Body of pancreas (tissue), 4 donors: ENCODE data around the gene LANCL2. TPM values are rescaled to one million over a fixed set of nuclear protein-coding genes. Genes with fewer than 3 reads are reported as not detected.

Experiments
- ATAC-seq: fragments of 150-250 bp; one replicate; pipeline ENCODE4 v1.9.1; 2016
- DNase-seq, 4 donors: peaks; one replicate each; pipeline ENCODE4 v3.0.0-alpha.2; 2019
- H3K27ac ChIP-seq, 4 donors: fragments of 200-600 bp; sonication (generic); 1 replicate in 3 of 4; 2 replicates in 1 of 4; pipeline versions ENCODE4 v1.5.1 to v1.6.1; 2016 to 2019; ENCODE audit warnings: mild to moderate bottlenecking in 1 of 4, mixed read lengths in 1 of 4, moderate library complexity in 1 of 4
- H3K27me3 ChIP-seq, 2 donors: fragments of 200-600 bp; sonication (generic); one replicate each; pipeline ENCODE4 v1.6.0; 2016; ENCODE audit warnings: mild to moderate bottlenecking in 1 of 2
- H3K36me3 ChIP-seq, 2 donors: fragments of 200-600 bp; sonication (generic); replicated peaks in 1 of 2; 2 replicates each; pipeline ENCODE4 v1.5.1; 2016; ENCODE audit warnings: low read depth in 2 of 2; ENCODE audit not compliant: insufficient read depth in 1 of 2
- H3K4me1 ChIP-seq: fragments of 200-600 bp; sonication (generic); one replicate; pipeline ENCODE4 v1.6.0; 2016
- H3K4me3 ChIP-seq, 2 donors: fragments of 200-600 bp; sonication (generic); 1 replicate in 1 of 2; 2 replicates in 1 of 2; pipeline ENCODE4 v1.5.1; 2016 to 2019
- H3K9me3 ChIP-seq, 3 donors: fragments of 200-600 bp; sonication (generic); 1 replicate in 2 of 3; 2 replicates in 1 of 3; pipeline ENCODE4 v1.5.1; 2016
- POLR2A ChIP-seq, 3 donors: fragments of 450-650 bp; IDR thresholded peaks; one replicate each; pipeline ENCODE4 v1.6.1; 2016; ENCODE audit warnings: antibody characterized with exemption in 3 of 3, mild to moderate bottlenecking in 2 of 3
- WGBS, 2 donors: methylation state at CpG; one replicate each; pipeline ENCODE4 v1.1.5; 2017; 5-methylcytosine and 5-hydroxymethylcytosine counted together
- intact Hi-C: fragments of 100-400 bp; cut with DNase I; formaldehyde crosslinking; loops from one replicate; pipeline ENCODE4 v1.15.1; 2023
- total RNA-seq, 2 donors: library from RNA; depleted of rRNA; stranded (reverse); fragments of >200 nt; gene quantifications; one replicate each; pipeline ENCODE4 v1.1.0, GENCODE V29; 2016
- TF ChIP-seq, protein P1 (sequence below), 7 experiments: fragments of 450-650 bp in 4 of 7; fragments of 200-600 bp in 3 of 7; sonication (generic) in 3 of 7; IDR thresholded peaks; one replicate each; pipeline ENCODE4 v1.5.1; 2016 to 2019; ENCODE audit warnings: antibody characterized with exemption in 7 of 7

The LANCL2 gene
- total RNA-seq, 2 donors from 2014 or later, result 4.4 to 10.9 TPM

DNA sequence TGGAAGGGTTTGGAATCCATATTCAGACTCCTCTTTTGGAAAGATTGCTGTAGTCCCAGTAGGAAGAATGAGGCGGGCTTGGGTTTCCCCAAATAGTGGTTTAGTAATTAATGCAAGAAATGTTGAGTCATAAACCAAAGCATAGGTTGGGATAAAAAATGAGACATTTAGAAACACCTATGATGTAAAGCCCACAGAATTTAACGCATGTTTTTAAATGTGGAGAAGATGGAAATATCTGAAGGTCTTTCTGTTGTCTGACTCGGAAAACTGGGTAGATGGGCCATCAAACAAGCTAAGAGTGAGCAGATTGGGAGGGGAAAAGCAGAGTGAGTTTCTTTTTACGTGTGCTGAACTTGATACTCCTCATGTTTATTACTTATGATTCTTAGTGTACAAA lies 62.2 kb downstream of the LANCL2 start:
- intact Hi-C loops, result loop anchor here (10.0 kb wide), 1 partner anchor 57 kb away; no protein-coding TSS in a partner anchor
- peaks cover 0 to 3% of the 10 kb centered on the region in 2 donors for H3K36me3 ChIP-seq
- ATAC-seq (no peak), DNase-seq (no peak)
- no peaks in the 10 kb centered on the region for H3K9me3 ChIP-seq
- H3K4me1 ChIP-seq, result peaks cover 30% of the 10 kb centered on the region
- no peak overlapping the region for H3K27ac ChIP-seq
- H3K27me3 ChIP-seq, result no peaks in the 10 kb centered on the region
- TF ChIP-seq, protein P1, sequence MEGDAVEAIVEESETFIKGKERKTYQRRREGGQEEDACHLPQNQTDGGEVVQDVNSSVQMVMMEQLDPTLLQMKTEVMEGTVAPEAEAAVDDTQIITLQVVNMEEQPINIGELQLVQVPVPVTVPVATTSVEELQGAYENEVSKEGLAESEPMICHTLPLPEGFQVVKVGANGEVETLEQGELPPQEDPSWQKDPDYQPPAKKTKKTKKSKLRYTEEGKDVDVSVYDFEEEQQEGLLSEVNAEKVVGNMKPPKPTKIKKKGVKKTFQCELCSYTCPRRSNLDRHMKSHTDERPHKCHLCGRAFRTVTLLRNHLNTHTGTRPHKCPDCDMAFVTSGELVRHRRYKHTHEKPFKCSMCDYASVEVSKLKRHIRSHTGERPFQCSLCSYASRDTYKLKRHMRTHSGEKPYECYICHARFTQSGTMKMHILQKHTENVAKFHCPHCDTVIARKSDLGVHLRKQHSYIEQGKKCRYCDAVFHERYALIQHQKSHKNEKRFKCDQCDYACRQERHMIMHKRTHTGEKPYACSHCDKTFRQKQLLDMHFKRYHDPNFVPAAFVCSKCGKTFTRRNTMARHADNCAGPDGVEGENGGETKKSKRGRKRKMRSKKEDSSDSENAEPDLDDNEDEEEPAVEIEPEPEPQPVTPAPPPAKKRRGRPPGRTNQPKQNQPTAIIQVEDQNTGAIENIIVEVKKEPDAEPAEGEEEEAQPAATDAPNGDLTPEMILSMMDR (IDR thresholded peaks at IDR 0.05), result no peak
- TF ChIP-seq POLR2A (IDR thresholded peaks at IDR 0.05), result no peak
- WGBS, 2 donors, result 63 to 67% methylated on average over 4 of the region's 4 CpGs
- no peak overlapping the region for H3K4me3 ChIP-seq

DNA sequence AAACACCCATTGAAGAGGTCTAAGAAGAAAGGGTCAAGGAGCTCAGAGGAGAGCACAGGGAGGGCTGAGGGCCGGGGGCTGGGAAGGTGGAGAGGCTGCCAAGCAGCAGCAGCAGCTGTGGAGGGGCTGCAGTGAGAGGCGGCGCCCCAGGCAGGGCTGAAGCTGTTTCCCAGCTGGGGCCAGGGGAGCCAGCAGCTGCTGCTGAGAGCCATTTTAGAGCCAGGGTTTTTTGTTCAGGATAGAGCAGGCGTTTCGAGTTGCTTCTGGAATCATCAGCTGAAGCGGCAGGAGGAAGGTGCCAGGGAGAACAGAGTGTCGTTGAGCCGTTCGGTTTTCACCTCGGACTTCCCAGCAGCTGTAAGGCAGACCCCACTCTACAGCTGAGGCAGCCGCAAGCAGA lies 62.7 kb downstream of the LANCL2 start:
- intact Hi-C loops, result loop anchor here (10.0 kb wide), 1 partner anchor 57 kb away; no protein-coding TSS in a partner anchor
- H3K36me3 ChIP-seq, result peaks cover 0 to 3% of the 10 kb centered on the region in 2 donors
- TF ChIP-seq POLR2A (IDR thresholded peaks at IDR 0.05), result no peak
- TF ChIP-seq, protein P1 (IDR thresholded peaks at IDR 0.05), result no peak
- WGBS, 2 donors, result 87 to 94% methylated on average over 11 of the region's 11 CpGs
- H3K9me3 ChIP-seq, result no peaks in the 10 kb centered on the region
- DNase-seq (no peak), ATAC-seq (no peak)
- H3K27me3 ChIP-seq, result no peaks in the 10 kb centered on the region
- no peak overlapping the region for H3K27ac ChIP-seq
- no peak overlapping the region for H3K4me3 ChIP-seq
- H3K4me1 ChIP-seq, result peaks cover 33% of the 10 kb centered on the region

DNA sequence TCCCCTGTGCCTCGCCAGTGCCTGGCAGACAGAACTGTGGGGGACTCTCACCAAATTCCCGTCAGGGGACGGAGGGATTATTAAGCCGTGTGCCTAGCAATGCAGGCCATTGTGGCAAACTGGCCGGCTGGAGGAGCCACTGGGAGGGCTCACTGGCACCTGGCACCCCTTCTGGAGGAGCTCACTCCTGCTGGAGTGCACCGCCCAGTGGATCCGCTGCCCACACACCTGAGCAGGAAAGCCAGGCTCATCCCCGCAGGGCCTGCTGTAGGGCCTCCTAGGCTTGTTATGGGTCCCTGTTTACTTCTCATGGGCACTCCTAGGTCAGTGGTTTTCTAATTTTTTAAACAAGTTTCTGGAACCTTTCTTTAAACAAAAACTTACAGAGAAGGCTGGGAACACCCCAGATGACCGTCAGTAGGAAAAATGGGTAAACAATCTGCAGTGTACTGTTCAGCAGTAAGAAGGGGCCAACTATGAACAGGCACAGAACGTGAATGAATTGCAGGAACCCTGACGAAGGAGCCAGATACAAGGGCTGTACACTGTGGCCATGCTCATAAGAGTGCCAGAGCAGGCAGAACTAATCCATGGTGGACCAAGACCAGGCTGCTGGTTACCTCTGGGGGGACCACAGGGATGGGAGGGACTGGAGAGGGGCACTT lies 64.8 kb downstream of the LANCL2 start:
- intact Hi-C loops, result loop anchor here (10.0 kb wide), 1 partner anchor 55 kb away; no protein-coding TSS in a partner anchor
- no peak for TF ChIP-seq POLR2A (IDR thresholded peaks at IDR 0.05)
- TF ChIP-seq, protein P1 (IDR thresholded peaks at IDR 0.05), result peak in 2 of 7 experiments; percentile 12 to 13
- peak in 2 of 4 donors; percentile 57 to 65 for DNase-seq
- Histone ChIP-seq H3K4me1 (peaks cover 33% of the 10 kb centered on the region), H3K9me3 (no peaks in the 10 kb centered on the region), H3K4me3 (no peak overlapping the region), H3K36me3 (peaks cover 0 to 3% of the 10 kb centered on the region in 2 donors), H3K27me3 (no peaks in the 10 kb centered on the region), H3K27ac (peak overlapping the region in 2 of 4 donors; percentile 10 to 54)
- 46 to 55% methylated on average over 6 to 11 of the region's 11 CpGs for WGBS, 2 donors
- peak; percentile 47 for ATAC-seq

DNA sequence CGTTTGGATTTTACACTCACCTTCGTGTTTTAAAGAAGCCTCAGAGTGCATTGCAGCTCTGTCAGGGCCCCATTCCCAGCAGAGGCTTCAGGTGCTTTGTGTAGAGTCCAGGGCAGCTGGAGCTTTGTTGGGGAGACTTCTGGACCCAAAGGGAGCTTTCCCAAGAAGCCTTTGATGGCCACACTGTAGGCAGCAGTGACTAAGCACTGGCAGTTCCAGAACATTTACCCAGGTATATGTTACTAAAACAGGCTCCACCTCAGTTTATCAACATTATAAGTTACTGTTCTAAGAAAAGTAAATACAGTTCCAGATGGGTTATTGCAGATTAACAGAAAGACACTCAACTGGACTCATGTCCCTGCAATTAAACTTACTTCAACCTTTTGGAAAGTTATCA lies 66.8 kb downstream of the LANCL2 start:
- ATAC-seq (no peak), DNase-seq (peak in 1 of 4 donors; percentile 31)
- Histone ChIP-seq H3K4me1 (peaks cover 33% of the 10 kb centered on the region), H3K27me3 (no peaks in the 10 kb centered on the region), H3K27ac (peak overlapping the region in 1 of 4 donors; percentile 16), H3K4me3 (no peak overlapping the region), H3K36me3 (no peaks in the 10 kb centered on the region), H3K9me3 (no peaks in the 10 kb centered on the region)
- TF ChIP-seq, protein P1 (IDR thresholded peaks at IDR 0.05), result no peak
- TF ChIP-seq POLR2A (IDR thresholded peaks at IDR 0.05), result no peak
- 15 to 17% methylated on average over 1 to 2 of the region's 2 CpGs for WGBS, 2 donors
- intact Hi-C loops, result no loop called here

DNA sequence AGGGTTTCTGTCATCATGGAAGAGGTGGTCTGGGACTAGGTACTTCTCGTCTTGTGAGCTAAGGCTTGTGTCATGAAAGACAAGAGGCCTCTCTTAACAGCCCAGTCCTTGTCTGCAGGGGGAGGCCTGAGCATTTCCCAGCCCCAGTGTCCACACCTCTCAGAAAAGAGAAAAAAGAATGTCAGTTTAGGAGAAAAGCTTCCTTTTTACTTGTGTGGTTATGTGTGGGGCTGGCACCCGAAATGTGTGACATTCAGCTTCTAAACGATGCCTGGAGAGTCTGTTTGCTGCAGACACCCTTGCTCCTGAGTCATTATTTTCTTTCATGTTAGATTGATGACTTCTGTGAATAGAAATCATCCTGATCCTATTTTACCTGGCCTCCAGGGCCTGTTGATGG lies 67.4 kb downstream of the LANCL2 start:
- H3K36me3 ChIP-seq, result no peaks in the 10 kb centered on the region
- no peak for TF ChIP-seq POLR2A (IDR thresholded peaks at IDR 0.05)
- TF ChIP-seq, protein P1 (IDR thresholded peaks at IDR 0.05), result no peak
- no peaks in the 10 kb centered on the region for H3K27me3 ChIP-seq
- H3K27ac ChIP-seq, result no peak overlapping the region
- no peak overlapping the region for H3K4me3 ChIP-seq
- DNase-seq, result no peak
- no peaks in the 10 kb centered on the region for H3K9me3 ChIP-seq
- no peak for ATAC-seq
- WGBS, 2 donors, result 70 to 75% methylated on average over 3 of the region's 3 CpGs
- H3K4me1 ChIP-seq, result peaks cover 33% of the 10 kb centered on the region
- intact Hi-C loops, result no loop called here
